CD4-positive, alpha-beta T cell treated with Interleukin-4 for 4 hours (primary cell): ENCODE results near the gene NDRG4.

Source experiments
- DNase-seq: peaks from one replicate; pipeline ENCODE4 v3.0.0-alpha.2; 2020

The NDRG4 gene

GRCh38 chr16:58510776-58511628 is 11.1 kb downstream of the NDRG4 start:
- DNase-seq: no peak

GRCh38 chr16:58511933-58512815 is 12.2 kb downstream of the NDRG4 start:
- DNase-seq: peak; percentile 74

- DNase-seq: no peak
Measured at GRCh38 chr16:58513874-58514273, 13.9 kb downstream of the NDRG4 start.

- DNase-seq: peak; percentile 58
Measured at GRCh38 chr16:58515125-58515870, 15.4 kb downstream of the NDRG4 start, which contains the start of gene SETD6. Gene SETD6 (plus strand): TSS chr16:58515517. CDS start chr16:58515538, 21 bp downstream.

GRCh38 chr16:58515871-58516767 is 16.2 kb downstream of the NDRG4 start:
- DNase-seq: peak; percentile 22

GRCh38 chr16:58516768-58517107 is 16.8 kb downstream of the NDRG4 start:
- no peak for DNase-seq

- no peak for DNase-seq
Measured at GRCh38 chr16:58518083-58518979, 18.4 kb downstream of the NDRG4 start.

- no peak for DNase-seq
Measured at GRCh38 chr16:58518980-58519368, 19.0 kb downstream of the NDRG4 start.

GRCh38 chr16:58519707-58520106 is 19.8 kb downstream of the NDRG4 start:
- DNase-seq: no peak

GRCh38 chr16:58530179-58530578 is 30.2 kb downstream of the NDRG4 start:
- DNase-seq: no peak

- no peak for DNase-seq
Measured at GRCh38 chr16:58532414-58532813, 32.5 kb downstream of the NDRG4 start.

- DNase-seq: no peak
Measured at GRCh38 chr16:58533751-58534470, 34.0 kb downstream of the NDRG4 start.

- DNase-seq: no peak
Measured at GRCh38 chr16:58535100-58535499, 35.2 kb downstream of the NDRG4 start.

GRCh38 chr16:58536278-58536677 is 36.3 kb downstream of the NDRG4 start:
- no peak for DNase-seq

GRCh38 chr16:58537124-58537906 is 37.4 kb downstream of the NDRG4 start:
- DNase-seq: no peak

- no peak for DNase-seq
Measured at GRCh38 chr16:58541711-58542110, 41.8 kb downstream of the NDRG4 start.

GRCh38 chr16:58542291-58542690 is 42.3 kb downstream of the NDRG4 start:
- DNase-seq: no peak

GRCh38 chr16:58543685-58544084 is 43.7 kb downstream of the NDRG4 start:
- DNase-seq: no peak

- DNase-seq: no peak
Measured at GRCh38 chr16:58548378-58548777, 48.4 kb downstream of the NDRG4 start.
